Retinal pigment epithelial cell (primary cell): ENCODE data around the gene CFAP97D2.

Experiments
- DNase-seq: peaks from one replicate; pipeline ENCODE4 v3.0.0-alpha.2; 2010; ENCODE audit warnings: low read depth
- H3K4me3 ChIP-seq: 2 replicates; pipeline ENCODE4 v1.5.1; 2011; ENCODE audit warnings: mild to moderate bottlenecking, low read length, control low read depth, moderate library complexity
- CTCF ChIP-seq: conservative IDR thresholded peaks from 2 replicates; pipeline ENCODE4 v1.5.1; 2011; ENCODE audit warnings: low read depth, low read length, control low read depth, inconsistent platforms

CFAP97D2 gene

GRCh38 chr13:114164053-114164452 is 15.0 kb upstream of the CFAP97D2 start:
- no peak for DNase-seq
- H3K4me3 ChIP-seq = no peak overlapping the region
- no peak for TF ChIP-seq CTCF

GRCh38 chr13:114164681-114165429 is 14.2 kb upstream of the CFAP97D2 start:
- no peak for DNase-seq
- no peak for TF ChIP-seq CTCF
- no peak overlapping the region for H3K4me3 ChIP-seq

GRCh38 chr13:114166381-114167131 is 12.5 kb upstream of the CFAP97D2 start:
- TF ChIP-seq CTCF = no peak
- no peak overlapping the region for H3K4me3 ChIP-seq
- DNase-seq = no peak

- no peak overlapping the region for H3K4me3 ChIP-seq
- no peak for TF ChIP-seq CTCF
- DNase-seq = no peak
Observed at GRCh38 chr13:114167426-114167825, 11.6 kb upstream of the CFAP97D2 start.

GRCh38 chr13:114167885-114168284 is 11.2 kb upstream of the CFAP97D2 start:
- no peak for DNase-seq
- no peak for TF ChIP-seq CTCF
- H3K4me3 ChIP-seq = no peak overlapping the region

- no peak overlapping the region for H3K4me3 ChIP-seq
- no peak for TF ChIP-seq CTCF
- no peak for DNase-seq
Observed at GRCh38 chr13:114173272-114173671, 5.8 kb upstream of the CFAP97D2 start.

GRCh38 chr13:114173745-114174144 is 5.3 kb upstream of the CFAP97D2 start:
- DNase-seq = no peak
- no peak overlapping the region for H3K4me3 ChIP-seq
- TF ChIP-seq CTCF = no peak
